Neural progenitor cell (in vitro differentiated cells): ENCODE results near the gene C4B. TPM values are rescaled to one million over a fixed set of nuclear protein-coding genes. Genes with fewer than 3 reads are reported as not detected.
"Not testable (repeated sequence)": the region's sequence is repeated elsewhere in the genome, so short reads cannot be mapped to it uniquely, and the experiment has no call there.

Experiments
- DNase-seq: peaks from one replicate; pipeline ENCODE4 v3.0.0-alpha.2; 2016; ENCODE audit warnings: low spot score
- H2AFZ ChIP-seq: fragments of 200-600 bp; sonication (generic); replicated peaks from 2 replicates; pipeline ENCODE4 v1.6.1; 2016; ENCODE audit warnings: antibody characterized with exemption
- H3F3A ChIP-seq: fragments of 200-600 bp; sonication (generic); 2 replicates; pipeline ENCODE4 v1.6.1; 2016; ENCODE audit warnings: antibody characterized with exemption, low read depth
- H3K27ac ChIP-seq: fragments of 200-600 bp; sonication (generic); 2 replicates; pipeline ENCODE4 v1.5.1; 2016; ENCODE audit warnings: mild to moderate bottlenecking
- H3K27me3 ChIP-seq: fragments of 200-600 bp; sonication (generic); 2 replicates; pipeline ENCODE4 v1.6.1; 2016; ENCODE audit warnings: mild to moderate bottlenecking, moderate library complexity
- H3K36me3 ChIP-seq: fragments of 200-600 bp; sonication (generic); 2 replicates; pipeline ENCODE4 v1.5.1; 2016
- H3K4me1 ChIP-seq: fragments of 200-600 bp; sonication (generic); 2 replicates; pipeline ENCODE4 v1.6.1; 2016; ENCODE audit warnings: mixed run types
- H3K4me2 ChIP-seq: fragments of 200-600 bp; sonication (generic); 2 replicates; pipeline ENCODE4 v1.6.1; 2016
- H3K4me3 ChIP-seq: fragments of 200-600 bp; sonication (generic); 2 replicates; pipeline ENCODE4 v1.5.1; 2016
- H3K79me2 ChIP-seq: fragments of 200-600 bp; sonication (generic); 2 replicates; pipeline ENCODE4 v1.6.1; 2016; ENCODE audit warnings: low read depth
- H3K9ac ChIP-seq: fragments of 200-600 bp; sonication (generic); 2 replicates; pipeline ENCODE4 v1.6.1; 2016
- H3K9me3 ChIP-seq: fragments of 200-600 bp; sonication (generic); 2 replicates; pipeline ENCODE4 v1.5.1; 2016; ENCODE audit warnings: low read depth
- H4K20me1 ChIP-seq: fragments of 200-600 bp; sonication (generic); 2 replicates; pipeline ENCODE4 v1.6.1; 2016; ENCODE audit warnings: low read depth
- H3K27ac Mint-ChIP-seq: 3 replicates; pipeline ENCODE4 v1.8.0; 2021; ENCODE audit warnings: mixed read lengths
- H3K27me3 Mint-ChIP-seq: 2 replicates; pipeline ENCODE4 v1.8.0; 2022; ENCODE audit warnings: low read depth, mild to moderate bottlenecking, inconsistent platforms, moderate library complexity, mixed read lengths; ENCODE audit not compliant: insufficient read depth
- H3K36me3 Mint-ChIP-seq: 3 replicates; pipeline ENCODE4 v1.8.0; 2021; ENCODE audit warnings: mixed read lengths
- H3K4me1 Mint-ChIP-seq: 3 replicates; pipeline ENCODE4 v1.8.0; 2021; ENCODE audit warnings: mixed read lengths
- H3K4me3 Mint-ChIP-seq: 3 replicates; pipeline ENCODE4 v1.8.0; 2021; ENCODE audit warnings: mild to moderate bottlenecking, moderate library complexity, mixed read lengths
- H3K9me3 Mint-ChIP-seq: 3 replicates; pipeline ENCODE4 v1.8.0; 2020; ENCODE audit warnings: mixed read lengths
- total RNA-seq: library from RNA; depleted of rRNA; stranded (reverse); fragments of >200 nt; gene quantifications from 2 replicates; pipeline ENCODE4 v1.2.3, GENCODE V29; 2015; ENCODE audit warnings: low replicate concordance

Gene C4B
- total RNA-seq, 1 donor from 2014 or later, result 0.30 TPM

- not testable (repeated sequence) for H3K27me3 ChIP-seq, H3K9me3 ChIP-seq, H3K4me1 ChIP-seq, H2AFZ ChIP-seq, H3K79me2 ChIP-seq, H3K27ac ChIP-seq, H3K4me2 ChIP-seq, H3K36me3 Mint-ChIP-seq, H3K9me3 Mint-ChIP-seq, H3F3A ChIP-seq, H3K36me3 ChIP-seq, H3K4me3 ChIP-seq, H3K9ac ChIP-seq, DNase-seq, H3K4me1 Mint-ChIP-seq, H3K4me3 Mint-ChIP-seq, H3K27me3 Mint-ChIP-seq, H3K27ac Mint-ChIP-seq, H4K20me1 ChIP-seq
Measured at GRCh38 chr6:31981744-31982143, 32.9 kb upstream of the C4B start, which contains the start of gene C4A. Gene C4A (plus strand): TSS chr6:31982057. CDS start chr6:31982108, 51 bp downstream.

GRCh38 chr6:31989363-31989762 lies 25.2 kb upstream of the C4B start:
- not testable (repeated sequence) for H3K27ac ChIP-seq, H3K27me3 ChIP-seq, H3K4me3 Mint-ChIP-seq, H3K9me3 Mint-ChIP-seq, H3K9me3 ChIP-seq, H4K20me1 ChIP-seq, H3K36me3 Mint-ChIP-seq, H3K9ac ChIP-seq, H3K27ac Mint-ChIP-seq, DNase-seq, H3K36me3 ChIP-seq, H2AFZ ChIP-seq, H3K4me1 Mint-ChIP-seq, H3K4me1 ChIP-seq, H3F3A ChIP-seq, H3K27me3 Mint-ChIP-seq, H3K4me3 ChIP-seq, H3K79me2 ChIP-seq, H3K4me2 ChIP-seq

DNA sequence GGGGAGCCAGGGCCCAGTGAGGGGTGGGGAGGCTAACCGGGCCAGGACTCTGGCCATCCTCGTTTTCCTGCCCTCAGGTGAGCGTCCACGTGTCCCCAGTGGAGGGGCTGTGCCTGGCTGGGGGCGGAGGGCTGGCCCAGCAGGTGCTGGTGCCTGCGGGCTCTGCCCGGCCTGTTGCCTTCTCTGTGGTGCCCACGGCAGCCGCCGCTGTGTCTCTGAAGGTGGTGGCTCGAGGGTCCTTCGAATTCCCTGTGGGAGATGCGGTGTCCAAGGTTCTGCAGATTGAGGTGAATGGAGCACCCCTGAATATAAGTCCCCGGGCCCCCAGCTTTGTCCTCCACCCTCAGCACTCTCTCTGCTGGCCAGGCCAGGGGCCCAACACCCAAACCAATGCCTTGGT lies 20.2 kb upstream of the C4B start:
- not testable (repeated sequence) for H3K4me3 Mint-ChIP-seq, H2AFZ ChIP-seq, H3K36me3 Mint-ChIP-seq, H3K27me3 Mint-ChIP-seq, H3K4me2 ChIP-seq, H3K27ac Mint-ChIP-seq, H3K27me3 ChIP-seq, DNase-seq, H3K9me3 ChIP-seq, H3K36me3 ChIP-seq, H3F3A ChIP-seq, H3K9me3 Mint-ChIP-seq, H3K9ac ChIP-seq, H3K4me3 ChIP-seq, H4K20me1 ChIP-seq, H3K4me1 ChIP-seq, H3K79me2 ChIP-seq, H3K4me1 Mint-ChIP-seq, H3K27ac ChIP-seq

GRCh38 chr6:31996385-31996784 lies 18.2 kb upstream of the C4B start:
- H3K27me3 ChIP-seq, H3K27me3 Mint-ChIP-seq, H3K4me1 ChIP-seq, H2AFZ ChIP-seq, H3K9me3 Mint-ChIP-seq, H3K27ac ChIP-seq, H4K20me1 ChIP-seq, H3K4me3 ChIP-seq, H3K27ac Mint-ChIP-seq, H3K79me2 ChIP-seq, H3K9me3 ChIP-seq, H3F3A ChIP-seq, H3K36me3 ChIP-seq, DNase-seq, H3K4me2 ChIP-seq, H3K4me3 Mint-ChIP-seq, H3K9ac ChIP-seq, H3K4me1 Mint-ChIP-seq, H3K36me3 Mint-ChIP-seq: not testable (repeated sequence)

GRCh38 chr6:32002546-32003268 lies 11.9 kb upstream of the C4B start:
- H3K4me1 ChIP-seq, H3K27ac Mint-ChIP-seq, H3K36me3 Mint-ChIP-seq, H3K9me3 Mint-ChIP-seq, DNase-seq, H3K27me3 Mint-ChIP-seq, H3K9ac ChIP-seq, H3K9me3 ChIP-seq, H3K4me3 Mint-ChIP-seq, H3K4me3 ChIP-seq, H3K27ac ChIP-seq, H3K36me3 ChIP-seq, H3F3A ChIP-seq, H3K79me2 ChIP-seq, H3K27me3 ChIP-seq, H3K4me2 ChIP-seq, H2AFZ ChIP-seq, H3K4me1 Mint-ChIP-seq, H4K20me1 ChIP-seq: not testable (repeated sequence)

- not testable (repeated sequence) for H3K4me1 Mint-ChIP-seq, H3K4me3 ChIP-seq, H3K4me2 ChIP-seq, H3K9me3 Mint-ChIP-seq, H3K36me3 ChIP-seq, H3K9ac ChIP-seq, H3K27me3 ChIP-seq, H3F3A ChIP-seq, H3K36me3 Mint-ChIP-seq, H3K27ac Mint-ChIP-seq, H4K20me1 ChIP-seq, H3K4me1 ChIP-seq, H3K4me3 Mint-ChIP-seq, H3K27me3 Mint-ChIP-seq, H3K27ac ChIP-seq, H2AFZ ChIP-seq, DNase-seq, H3K9me3 ChIP-seq, H3K79me2 ChIP-seq
Measured at GRCh38 chr6:32003301-32003700, 11.3 kb upstream of the C4B start.

DNA sequence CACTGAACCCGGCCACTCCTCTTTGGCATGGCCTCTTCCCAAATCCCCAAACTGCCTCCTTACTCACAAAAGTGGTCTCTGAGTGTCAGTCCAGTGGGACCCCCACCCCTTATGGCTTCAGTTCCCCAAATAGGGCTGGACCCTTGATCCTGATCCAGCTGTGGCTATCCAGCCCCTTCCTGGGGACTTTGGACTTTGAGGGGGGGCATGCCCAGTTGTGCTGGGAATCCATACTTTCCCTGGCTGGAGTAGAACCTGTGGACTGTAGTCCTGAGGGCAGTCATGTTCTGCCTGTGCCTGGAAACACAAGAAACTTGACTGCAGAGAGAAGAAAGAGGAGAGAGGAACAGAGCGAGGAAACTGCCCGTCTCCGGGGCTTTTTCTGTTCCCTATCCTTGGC lies 10.2 kb upstream of the C4B start:
- H3K27ac ChIP-seq, H3K36me3 Mint-ChIP-seq, H3K4me3 ChIP-seq, H3K4me2 ChIP-seq, H3K27me3 Mint-ChIP-seq, H3K4me1 Mint-ChIP-seq, H3K4me3 Mint-ChIP-seq, H3K27me3 ChIP-seq, H3K36me3 ChIP-seq, H3K9me3 Mint-ChIP-seq, DNase-seq, H4K20me1 ChIP-seq, H3K27ac Mint-ChIP-seq, H3K4me1 ChIP-seq, H3K9ac ChIP-seq, H3F3A ChIP-seq, H3K9me3 ChIP-seq, H2AFZ ChIP-seq, H3K79me2 ChIP-seq: not testable (repeated sequence)

- H3K36me3 Mint-ChIP-seq, H3K27ac ChIP-seq, H3K27ac Mint-ChIP-seq, H3K9me3 ChIP-seq, H3K4me2 ChIP-seq, H3F3A ChIP-seq, H3K9ac ChIP-seq, H3K36me3 ChIP-seq, H3K4me1 Mint-ChIP-seq, H3K4me3 Mint-ChIP-seq, H3K79me2 ChIP-seq, H4K20me1 ChIP-seq, H3K27me3 ChIP-seq, H3K9me3 Mint-ChIP-seq, H2AFZ ChIP-seq, H3K27me3 Mint-ChIP-seq, H3K4me1 ChIP-seq, DNase-seq, H3K4me3 ChIP-seq: not testable (repeated sequence)
Measured at GRCh38 chr6:32004864-32005537, 9.6 kb upstream of the C4B start.
